ENCODE data around the gene INSIG1. TPM values are rescaled to one million over a fixed set of nuclear protein-coding genes. Genes with fewer than 3 reads are reported as not detected.

Gene INSIG1
- total RNA-seq, 1 experiment from 2014 or later = 53.4 TPM

DNA sequence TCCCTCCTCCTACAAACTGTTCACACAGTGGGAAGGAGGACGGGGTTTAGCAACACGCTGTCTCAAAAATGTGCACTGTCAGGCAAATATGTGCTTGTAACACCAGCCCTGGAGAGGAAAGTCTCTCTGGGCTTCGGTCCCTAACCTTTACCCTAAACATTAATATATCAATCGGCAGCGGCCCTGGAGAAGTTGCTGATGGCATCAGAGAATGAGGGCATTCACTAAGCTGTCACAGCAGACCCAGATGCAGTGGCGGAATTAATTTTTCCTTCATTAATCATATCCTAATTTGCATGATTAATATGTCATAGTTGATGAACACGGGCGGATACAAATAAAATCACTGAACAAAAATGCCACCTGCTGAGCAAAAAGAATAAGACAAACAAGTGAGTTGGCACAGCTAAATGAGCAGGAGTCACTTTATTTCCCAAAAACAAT lies 45.2 kb upstream of the INSIG1 start:
- Histone ChIP-seq H3K27ac (ENCODE audit: low read depth, low read length, poor library complexity, severe bottlenecking) (no peak overlapping the region), H3K9me3 (ENCODE audit: low read depth, low read length, poor library complexity, severe bottlenecking) (no peaks in the 10 kb centered on the region), H3K4me1 (ENCODE audit: insufficient read depth, low read length, poor library complexity, severe bottlenecking) (no peaks in the 10 kb centered on the region), H3K4me3 (ENCODE audit: low read depth, low read length, poor library complexity, severe bottlenecking) (no peak overlapping the region), H3K36me3 (ENCODE audit: insufficient read depth, low read length, poor library complexity, severe bottlenecking) (no peaks in the 10 kb centered on the region), H3K27me3 (replicated peaks; ENCODE audit: insufficient read depth, low read depth, low read length, poor library complexity) (peaks cover 14% of the 10 kb centered on the region)
- ChIA-PET POLR2A (ENCODE audit: low non-redundant PET) (no interaction called here), CTCF (no interaction called here)
- intact Hi-C loops (cut with micrococcal nuclease; ENCODE audit: unreplicated experiment) = no loop called here
- DNase-seq (ENCODE audit: low spot score) = no peak
- TF ChIP-seq CTCF (conservative IDR thresholded peaks at IDR 0.05; ENCODE audit: low read depth, low read length) = no peak
- no peak for TF ChIP-seq EZH2 (IDR thresholded peaks at IDR 0.05; ENCODE audit: borderline replicate concordance, low read depth, low read length, poor library complexity, severe bottlenecking)
- no TSS peak for BruUV-seq (replicated peaks)

GRCh38 chr7:155252892-155253501 lies 44.7 kb upstream of the INSIG1 start:
- no peak overlapping the region for H3K27ac ChIP-seq (ENCODE audit: low read depth, low read length, poor library complexity, severe bottlenecking)
- H3K9me3 ChIP-seq (ENCODE audit: low read depth, low read length, poor library complexity, severe bottlenecking) = no peaks in the 10 kb centered on the region
- DNase-seq (ENCODE audit: low spot score) = no peak
- no peaks in the 10 kb centered on the region for H3K36me3 ChIP-seq (ENCODE audit: insufficient read depth, low read length, poor library complexity, severe bottlenecking)
- ChIA-PET CTCF (no interaction called here), POLR2A (ENCODE audit: low non-redundant PET) (no interaction called here)
- H3K4me3 ChIP-seq (ENCODE audit: low read depth, low read length, poor library complexity, severe bottlenecking) = no peak overlapping the region
- TF ChIP-seq CTCF (conservative IDR thresholded peaks at IDR 0.05; ENCODE audit: low read depth, low read length) = no peak
- no peak for TF ChIP-seq EZH2 (IDR thresholded peaks at IDR 0.05; ENCODE audit: borderline replicate concordance, low read depth, low read length, poor library complexity, severe bottlenecking)
- BruUV-seq (replicated peaks) = no TSS peak
- peaks cover 14% of the 10 kb centered on the region for H3K27me3 ChIP-seq (replicated peaks; ENCODE audit: insufficient read depth, low read depth, low read length, poor library complexity)
- intact Hi-C loops (cut with micrococcal nuclease; ENCODE audit: unreplicated experiment) = no loop called here
- H3K4me1 ChIP-seq (ENCODE audit: insufficient read depth, low read length, poor library complexity, severe bottlenecking) = peaks cover 3% of the 10 kb centered on the region

GRCh38 chr7:155254018-155254417 lies 43.7 kb upstream of the INSIG1 start:
- no peaks in the 10 kb centered on the region for H3K9me3 ChIP-seq (ENCODE audit: low read depth, low read length, poor library complexity, severe bottlenecking)
- TF ChIP-seq EZH2 (IDR thresholded peaks at IDR 0.05; ENCODE audit: borderline replicate concordance, low read depth, low read length, poor library complexity, severe bottlenecking) = no peak
- TF ChIP-seq CTCF (conservative IDR thresholded peaks at IDR 0.05; ENCODE audit: low read depth, low read length) = no peak
- ChIA-PET CTCF (no interaction called here), POLR2A (ENCODE audit: low non-redundant PET) (no interaction called here)
- no TSS peak for BruUV-seq (replicated peaks)
- no peaks in the 10 kb centered on the region for H3K36me3 ChIP-seq (ENCODE audit: insufficient read depth, low read length, poor library complexity, severe bottlenecking)
- H3K4me1 ChIP-seq (ENCODE audit: insufficient read depth, low read length, poor library complexity, severe bottlenecking) = peaks cover 7% of the 10 kb centered on the region
- no peak overlapping the region for H3K4me3 ChIP-seq (ENCODE audit: low read depth, low read length, poor library complexity, severe bottlenecking)
- intact Hi-C loops (cut with micrococcal nuclease; ENCODE audit: unreplicated experiment) = no loop called here
- H3K27me3 ChIP-seq (replicated peaks; ENCODE audit: insufficient read depth, low read depth, low read length, poor library complexity) = peaks cover 14% of the 10 kb centered on the region
- no peak for DNase-seq (ENCODE audit: low spot score)
- no peak overlapping the region for H3K27ac ChIP-seq (ENCODE audit: low read depth, low read length, poor library complexity, severe bottlenecking)
